ENCODE results near the gene KIF1A. TPM values are rescaled to one million over a fixed set of nuclear protein-coding genes. Genes with fewer than 3 reads are reported as not detected.

Gene KIF1A
- total RNA-seq, 2 experiments from 2014 or later, result 9.0 to 10.2 TPM

DNA sequence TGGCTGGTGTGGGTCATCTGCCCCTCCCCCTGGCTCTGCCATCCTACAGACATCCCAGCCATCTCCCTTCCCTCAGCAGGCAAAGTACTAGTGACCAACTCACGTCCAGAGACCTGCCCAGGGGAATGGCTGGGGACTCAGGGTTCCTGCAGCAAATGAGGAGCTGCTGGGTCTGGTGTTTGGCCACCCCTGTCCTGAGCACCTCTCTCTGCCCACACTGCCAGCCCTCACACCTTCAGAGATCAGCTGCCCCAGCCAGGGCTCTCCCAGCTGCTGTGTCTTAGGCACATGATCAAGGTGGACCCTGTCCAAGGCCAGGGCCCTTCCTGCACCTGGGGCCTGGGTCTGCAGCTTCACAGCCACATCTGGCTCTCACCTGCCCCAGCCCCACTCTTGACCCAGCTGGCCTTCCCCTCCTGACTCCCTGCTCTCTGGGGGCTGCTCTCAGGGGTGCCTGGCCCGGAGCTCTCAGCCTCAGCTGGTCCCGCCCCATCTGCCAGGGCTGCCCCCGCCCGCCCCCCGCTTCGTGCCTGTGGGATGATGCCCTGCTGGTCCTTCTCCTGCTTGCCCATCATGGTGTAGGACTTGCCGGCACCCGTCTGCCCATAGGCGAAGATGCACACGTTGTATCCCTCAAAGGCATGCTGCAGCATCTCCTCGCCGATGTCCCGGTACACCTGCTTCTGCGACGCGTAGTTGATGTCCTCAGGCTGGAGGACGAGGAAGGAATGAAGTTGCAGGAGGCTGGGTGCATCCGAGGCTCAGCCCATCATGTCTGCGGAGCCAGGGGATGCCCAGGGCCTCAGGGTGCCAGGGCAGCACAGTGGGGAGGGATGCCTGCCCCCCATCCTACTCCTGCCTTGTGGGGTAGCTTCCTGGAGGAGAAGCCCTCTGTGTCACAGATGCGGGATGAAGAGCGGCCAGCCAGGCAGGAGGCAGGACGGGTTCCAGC lies 32.2 kb downstream of the KIF1A start:
- peaks cover 6% of the 10 kb centered on the region for H3K27me3 Mint-ChIP-seq
- no peaks in the 10 kb centered on the region for H3K4me1 Mint-ChIP-seq (ENCODE audit: low read depth)
- ATAC-seq (no peak), DNase-seq (peak; percentile 1)
- no peak for TF ChIP-seq CTCF (IDR thresholded peaks at IDR 0.05)
- no peaks in the 10 kb centered on the region for H3K36me3 Mint-ChIP-seq (ENCODE audit: low read depth)
- intact Hi-C loops (cut with micrococcal nuclease), result no loop called here
- H3K9me3 Mint-ChIP-seq, result no peaks in the 10 kb centered on the region
- H3K27ac Mint-ChIP-seq, result no peak overlapping the region
- ChIA-PET POLR2A (no interaction called here), CTCF (no interaction called here)
- no peak overlapping the region for H3K4me3 Mint-ChIP-seq

DNA sequence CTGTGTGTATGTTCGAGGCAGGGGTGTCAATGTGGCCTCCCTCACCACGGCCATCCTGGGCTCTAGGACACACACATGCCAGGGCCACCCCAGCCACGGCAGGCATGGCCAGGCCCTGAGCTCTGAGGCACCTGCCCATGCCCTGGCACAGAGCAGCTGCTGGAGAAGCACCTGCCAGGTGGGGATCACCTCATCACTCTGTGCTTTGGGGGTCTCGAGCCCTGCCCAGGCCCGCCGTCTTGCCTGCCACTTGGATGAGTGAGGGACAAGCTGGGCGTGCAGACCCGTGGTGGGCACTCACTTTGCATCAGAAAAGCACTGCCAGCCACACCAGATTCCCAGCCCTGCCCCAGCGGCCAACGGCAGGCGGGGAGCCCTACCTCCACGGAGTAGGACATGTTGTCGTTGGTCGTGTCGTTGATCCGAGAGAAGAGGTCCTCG lies 33.1 kb downstream of the KIF1A start:
- Mint-ChIP-seq H3K36me3 (ENCODE audit: low read depth) (no peaks in the 10 kb centered on the region), H3K27ac (no peak overlapping the region), H3K9me3 (no peaks in the 10 kb centered on the region), H3K4me1 (ENCODE audit: low read depth) (no peaks in the 10 kb centered on the region), H3K4me3 (no peak overlapping the region), H3K27me3 (peaks cover 6% of the 10 kb centered on the region)
- no peak for TF ChIP-seq CTCF (IDR thresholded peaks at IDR 0.05)
- ChIA-PET POLR2A (no interaction called here), CTCF (no interaction called here)
- peak; percentile 0 for DNase-seq
- intact Hi-C loops (cut with micrococcal nuclease), result no loop called here
- ATAC-seq, result no peak

DNA sequence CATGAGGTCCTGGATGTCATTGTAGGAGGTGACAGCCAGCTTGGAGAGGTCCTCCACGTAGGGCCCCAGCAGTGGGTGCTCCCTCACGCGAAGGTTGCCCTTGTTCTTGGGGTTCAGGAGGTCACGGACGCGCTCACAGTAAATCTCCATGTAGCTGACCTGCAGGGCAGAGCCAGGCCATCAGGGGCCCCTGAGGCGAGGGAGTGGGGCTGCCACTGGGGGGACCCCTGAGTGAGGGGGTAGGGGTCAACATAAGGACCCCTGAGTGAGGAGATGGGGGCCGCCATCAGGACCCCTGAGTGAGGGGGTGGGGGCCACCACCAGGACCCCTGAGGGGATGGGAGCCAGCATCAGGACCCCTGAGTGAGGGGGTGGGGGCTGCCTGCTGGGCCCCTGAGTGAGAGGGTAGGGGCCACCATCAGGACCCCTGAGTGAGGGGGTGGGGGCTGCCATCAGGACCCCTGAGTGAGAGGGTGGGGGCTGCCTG lies 33.6 kb downstream of the KIF1A start:
- H3K9me3 Mint-ChIP-seq, result no peaks in the 10 kb centered on the region
- TF ChIP-seq CTCF (IDR thresholded peaks at IDR 0.05), result no peak
- H3K27me3 Mint-ChIP-seq, result peaks cover 6% of the 10 kb centered on the region
- H3K4me3 Mint-ChIP-seq, result no peak overlapping the region
- ATAC-seq, result no peak
- H3K4me1 Mint-ChIP-seq (ENCODE audit: low read depth), result no peaks in the 10 kb centered on the region
- ChIA-PET CTCF (no interaction called here), POLR2A (no interaction called here)
- no peaks in the 10 kb centered on the region for H3K36me3 Mint-ChIP-seq (ENCODE audit: low read depth)
- intact Hi-C loops (cut with micrococcal nuclease), result no loop called here
- no peak overlapping the region for H3K27ac Mint-ChIP-seq
- no peak for DNase-seq

GRCh38 chr2:240785424-240786335 lies 34.3 kb downstream of the KIF1A start:
- DNase-seq (peak; percentile 54), ATAC-seq (peak; percentile 88)
- Mint-ChIP-seq H3K36me3 (ENCODE audit: low read depth) (no peaks in the 10 kb centered on the region), H3K4me1 (ENCODE audit: low read depth) (no peaks in the 10 kb centered on the region), H3K9me3 (no peaks in the 10 kb centered on the region), H3K27me3 (peaks cover 6% of the 10 kb centered on the region), H3K27ac (no peak overlapping the region), H3K4me3 (no peak overlapping the region)
- ChIA-PET POLR2A (no interaction called here), CTCF (no interaction called here)
- intact Hi-C loops (cut with micrococcal nuclease), result no loop called here
- TF ChIP-seq CTCF (IDR thresholded peaks at IDR 0.05), result no peak
